Measurements from ENCODE around the gene SMIM24. TPM values are rescaled to one million over a fixed set of nuclear protein-coding genes. Genes with fewer than 3 reads are reported as not detected.
A peak's percentile ranks its signal among the peaks of the same experiment; 100 is the strongest.

SMIM24 gene
- total and polyA plus RNA-seq, 9 of the 15 experiments (the other 6 are each of a cell fraction or from before 2014, with no cell fraction given): 0.45 to 12.3 (median 1.4) TPM; not detected in 1

DNA sequence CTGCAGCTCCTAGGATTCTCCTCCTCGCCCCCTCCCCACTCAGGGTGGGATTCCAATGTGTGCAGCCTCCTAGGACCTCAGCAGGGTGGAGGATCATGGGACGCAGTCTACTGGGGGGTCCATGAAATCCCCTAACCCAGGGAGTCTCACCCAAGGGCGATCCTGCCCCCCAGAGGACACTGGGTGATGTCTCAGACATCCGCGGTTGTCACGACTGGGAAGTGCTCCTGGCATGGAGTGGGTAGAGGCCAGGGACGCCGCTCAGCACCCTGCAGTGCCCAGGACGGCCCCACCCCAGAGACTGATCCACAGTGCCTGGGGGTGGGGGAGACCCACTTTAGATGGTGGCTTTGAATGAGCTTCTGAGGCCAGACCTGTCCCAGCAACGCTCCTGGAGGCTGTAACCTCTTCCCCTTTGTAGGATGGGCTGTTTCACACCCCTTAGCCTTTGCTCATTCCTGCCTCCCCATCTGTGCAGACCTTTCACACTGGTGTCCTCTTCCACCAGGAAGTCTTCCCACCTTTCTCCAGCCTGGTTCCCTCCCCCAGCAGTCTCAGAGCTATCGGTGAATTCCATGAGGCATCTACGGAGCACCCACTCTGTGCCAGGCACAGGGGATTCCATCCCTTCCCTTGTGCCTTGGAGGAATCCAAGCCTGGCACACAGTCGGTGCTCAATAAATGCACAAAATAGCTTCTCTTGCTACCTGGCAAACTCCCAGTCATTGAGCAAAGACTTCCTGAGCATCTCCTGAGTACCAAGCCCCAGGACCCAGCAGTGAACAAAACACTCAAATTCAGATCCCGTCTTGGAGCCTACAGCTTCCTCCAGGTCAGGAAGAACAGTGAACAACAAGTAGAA is 10.5 kb downstream of the SMIM24 start (continued):
- no peak for TF ChIP-seq RFX1 (IDR thresholded peaks at IDR 0.05)
- no peak for TF ChIP-seq GTF2A2 (tag; IDR thresholded peaks at IDR 0.05)
- TF ChIP-seq, protein P1, sequence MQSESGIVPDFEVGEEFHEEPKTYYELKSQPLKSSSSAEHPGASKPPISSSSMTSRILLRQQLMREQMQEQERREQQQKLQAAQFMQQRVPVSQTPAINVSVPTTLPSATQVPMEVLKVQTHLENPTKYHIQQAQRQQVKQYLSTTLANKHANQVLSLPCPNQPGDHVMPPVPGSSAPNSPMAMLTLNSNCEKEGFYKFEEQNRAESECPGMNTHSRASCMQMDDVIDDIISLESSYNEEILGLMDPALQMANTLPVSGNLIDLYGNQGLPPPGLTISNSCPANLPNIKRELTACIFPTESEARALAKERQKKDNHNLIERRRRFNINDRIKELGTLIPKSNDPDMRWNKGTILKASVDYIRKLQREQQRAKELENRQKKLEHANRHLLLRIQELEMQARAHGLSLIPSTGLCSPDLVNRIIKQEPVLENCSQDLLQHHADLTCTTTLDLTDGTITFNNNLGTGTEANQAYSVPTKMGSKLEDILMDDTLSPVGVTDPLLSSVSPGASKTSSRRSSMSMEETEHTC (IDR thresholded peaks at IDR 0.05): no peak
- TF ChIP-seq POLR2AphosphoS2 (IDR thresholded peaks at IDR 0.05; ENCODE audit: low read length): peak; percentile 71; the same call in 1 of the 2 replicates

DNA sequence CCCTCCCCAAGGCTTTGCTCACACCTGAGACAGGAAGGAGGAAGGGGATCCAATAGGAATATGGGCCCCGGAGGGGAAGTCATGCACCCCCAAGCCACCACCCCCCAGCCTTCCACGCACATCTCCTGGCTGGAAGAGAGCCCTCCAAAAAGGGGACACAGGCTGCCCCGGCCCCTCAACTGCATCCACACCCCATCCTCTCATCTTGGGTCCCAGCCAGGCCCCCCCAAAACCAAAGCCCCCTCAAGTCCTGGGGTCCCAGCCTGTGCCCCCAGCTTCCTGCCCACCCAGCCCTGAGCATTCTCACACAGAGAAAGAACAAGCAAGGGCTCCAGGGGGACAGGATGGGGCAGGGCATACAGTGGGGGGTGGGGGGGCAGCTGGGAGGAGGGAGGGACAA is 12.1 kb downstream of the SMIM24 start:
- FAIRE-seq: no peak
- no peak for DNase-seq (ENCODE audit: extremely low read depth in 1 of 4, low spot score in 3 of 4)
- Histone ChIP-seq H3K9ac (ENCODE audit: insufficient read depth in 1 of 2, low read depth in 2 of 2, low read length in 2 of 2) (no peak overlapping the region), H4K20me1 (replicated peaks; ENCODE audit: control insufficient read depth, insufficient read depth, low read length) (no peaks in the 10 kb centered on the region), H3K9me3 (replicated peaks; ENCODE audit: control insufficient read depth, insufficient read depth, low read depth, low read length) (peaks cover 7% of the 10 kb centered on the region), H3K4me3 (no peak overlapping the region), H3K4me2 (ENCODE audit: insufficient read depth, low read length) (no peak overlapping the region), H3K36me3 (ENCODE audit: control insufficient read depth, insufficient read depth, low read length) (peaks cover 7% of the 10 kb centered on the region; the same call in 1 of the 3 replicates), H3K4me1 (replicated peaks in 1 of 2; ENCODE audit: control insufficient read depth in 2 of 2, insufficient read depth in 2 of 2, low read length in 2 of 2) (peaks cover 0 to 31% of the 10 kb centered on the region in 2 experiments; a peak in 2 of 5 replicates), H3K27me3 (ENCODE audit: control insufficient read depth in 2 of 2, insufficient read depth in 2 of 2, low read length in 2 of 2) (no peaks in the 10 kb centered on the region), H3K27ac (ENCODE audit: extremely low read depth, low read depth, low read length) (no peak overlapping the region), H2AFZ (ENCODE audit: low read depth, low read length) (no peak overlapping the region), H3K9me1 (ENCODE audit: control insufficient read depth, insufficient read depth, low read length) (no peaks in the 10 kb centered on the region), H3K79me2 (ENCODE audit: control insufficient read depth, insufficient read depth, low read length) (no peaks in the 10 kb centered on the region)
- POLR2A ChIA-PET: no interaction called here
- 0 out of 2 replicates have a peak, but pooled peaks have one; percentile 56 for TF ChIP-seq SUPT5H (IDR thresholded peaks at IDR 0.05)
- TF ChIP-seq POLR2G (IDR thresholded peaks at IDR 0.05; ENCODE audit: low read depth, low read length): peak; percentile 67
- peak; percentile 85 for TF ChIP-seq RBM22 (IDR thresholded peaks at IDR 0.05; ENCODE audit: low read depth, low read length, poor library complexity, severe bottlenecking)
- no peak for TF ChIP-seq KLF13 (tag; IDR thresholded peaks at IDR 0.05; ENCODE audit: borderline replicate concordance, low read depth)
- TF ChIP-seq ATF1 (CRISPR knock-in tag; IDR thresholded peaks at IDR 0.05): no peak
- TF ChIP-seq ATF1 (tag; IDR thresholded peaks at IDR 0.05): no peak
- TF ChIP-seq, protein P2, sequence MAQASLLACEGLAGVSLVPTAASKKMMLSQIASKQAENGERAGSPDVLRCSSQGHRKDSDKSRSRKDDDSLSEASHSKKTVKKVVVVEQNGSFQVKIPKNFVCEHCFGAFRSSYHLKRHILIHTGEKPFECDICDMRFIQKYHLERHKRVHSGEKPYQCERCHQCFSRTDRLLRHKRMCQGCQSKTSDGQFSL (CRISPR knock-in tag; IDR thresholded peaks at IDR 0.05): no peak
- TF ChIP-seq, protein P2 (tag; IDR thresholded peaks at IDR 0.05): peak in 1 of 2 experiments; percentile 46; a peak in 1 of 4 replicates
- 0 out of 2 replicates have a peak, but pooled peaks have one; percentile 33 for TF ChIP-seq POLR2A (conservative IDR thresholded peaks at IDR 0.05)
- intact Hi-C loops (cut with micrococcal nuclease) (no loop called here), in situ Hi-C loops (cut with MboI) (no loop called here)
- BruUV-seq (replicated peaks): no TSS peak
- CTCF ChIA-PET (ENCODE audit: low intra/inter-chr PET ratio): no interaction called here
- WGBS (ENCODE audit: insufficient coverage, low coverage, missing lambda C conversion rate): 100% methylated on average over 1 of the region's 3 CpGs
- no peak for ATAC-seq
